HEK293 (cell line): ENCODE data around the gene TMEM208.

Source experiments
- CTCF ChIA-PET: fragments of 350-600 bp; formaldehyde crosslinking; extraction: SDS; loops from one replicate; lab custom pipeline; 2021; ENCODE audit warnings: antibody characterized with exemption; lab: Yijun Ruan, JAX
- POLR2A ChIA-PET: fragments of 300-600 bp; formaldehyde crosslinking; extraction: SDS; loops from one replicate; lab custom pipeline; 2020; ENCODE audit warnings: antibody characterized with exemption, inconsistent platforms; lab: Yijun Ruan, JAX
- H3K27ac ChIP-seq: fragments of 200-500 bp; sonication (Bioruptor generic); 2 replicates; pipeline ENCODE4 v1.5.1; 2014; ENCODE audit warnings: low read depth, low read length, control low read depth, inconsistent platforms; ENCODE audit errors: extremely low read depth
- H3K36me3 ChIP-seq, 2 experiments: fragments of 200-500 bp in 1 of 2; sonication (Bioruptor generic) in 1 of 2; 1 replicate in 1 of 2; 2 replicates in 1 of 2; pipeline ENCODE4 v1.5.1; 2014 to 2017; ENCODE audit warnings: inconsistent platforms in 2 of 2, low read length in 2 of 2; ENCODE audit not compliant: control insufficient read depth in 2 of 2, insufficient read depth in 1 of 2
- H3K4me1 ChIP-seq: fragments of 200-500 bp; sonication (Bioruptor generic); 2 replicates; pipeline ENCODE4 v1.5.1; 2014; ENCODE audit warnings: mild to moderate bottlenecking, low read length, inconsistent platforms; ENCODE audit not compliant: control insufficient read depth, insufficient read depth
- H3K4me3 ChIP-seq: 2 replicates; pipeline ENCODE4 v1.5.1; 2011; ENCODE audit warnings: low read depth, mild to moderate bottlenecking, control low read depth, low read length, moderate library complexity
- H3K9me3 ChIP-seq: fragments of 200-500 bp; sonication (Bioruptor generic); 2 replicates; pipeline ENCODE4 v1.5.1; 2014; ENCODE audit warnings: low read depth, low read length, inconsistent platforms; ENCODE audit not compliant: control insufficient read depth, insufficient read depth
- CTCF ChIP-seq: fragments of 450-650 bp; formaldehyde crosslinking; IDR thresholded peaks from 2 replicates; pipeline ENCODE4 v1.5.1; 2016; ENCODE audit warnings: missing biosample characterization, missing genetic modification characterization
- HOXC10 ChIP-seq: sonication (generic); formaldehyde crosslinking; IDR thresholded peaks from 2 replicates; pipeline ENCODE4 v1.8.1; 2023; ENCODE audit warnings: mild to moderate bottlenecking, missing genetic modification reagents
- OSR2 ChIP-seq: fragments of 450-650 bp; formaldehyde crosslinking; IDR thresholded peaks from 2 replicates; pipeline ENCODE4 v1.5.1; 2016; ENCODE audit warnings: missing biosample characterization, missing genetic modification characterization
- PRDM10 ChIP-seq: fragments of 450-650 bp; formaldehyde crosslinking; IDR thresholded peaks from 2 replicates; pipeline ENCODE4 v1.5.1; 2016; ENCODE audit warnings: missing biosample characterization, missing genetic modification characterization
- PRDM4 ChIP-seq: fragments of 450-650 bp; formaldehyde crosslinking; IDR thresholded peaks from 2 replicates; pipeline ENCODE4 v1.5.1; 2017; ENCODE audit warnings: missing biosample characterization, missing genetic modification characterization
- SCRT1 ChIP-seq: fragments of 450-650 bp; formaldehyde crosslinking; IDR thresholded peaks from 2 replicates; pipeline ENCODE4 v1.5.1; 2016; ENCODE audit warnings: missing biosample characterization, missing genetic modification characterization, borderline replicate concordance
- ZBTB48 ChIP-seq: fragments of 450-650 bp; formaldehyde crosslinking; IDR thresholded peaks from 2 replicates; pipeline ENCODE4 v1.5.1; 2016; ENCODE audit warnings: missing biosample characterization, missing genetic modification characterization
- ZNF114 ChIP-seq: fragments of 450-650 bp; formaldehyde crosslinking; IDR thresholded peaks from 2 replicates; pipeline ENCODE4 v1.5.0; 2017; ENCODE audit warnings: missing biosample characterization, missing genetic modification characterization
- ZNF132 ChIP-seq: fragments of 450-650 bp; formaldehyde crosslinking; IDR thresholded peaks from 2 replicates; pipeline ENCODE4 v1.5.1; 2017; ENCODE audit warnings: missing biosample characterization, missing genetic modification characterization, borderline replicate concordance
- ZNF600 ChIP-seq: fragments of 450-650 bp; formaldehyde crosslinking; IDR thresholded peaks from 2 replicates; pipeline ENCODE4 v1.5.1; 2016; ENCODE audit warnings: missing biosample characterization, missing genetic modification characterization
- ZNF639 ChIP-seq: fragments of 450-650 bp; formaldehyde crosslinking; IDR thresholded peaks from 2 replicates; pipeline ENCODE4 v1.5.1; 2016; ENCODE audit warnings: missing biosample characterization, missing genetic modification characterization
- ZNF664 ChIP-seq: fragments of 450-650 bp; formaldehyde crosslinking; IDR thresholded peaks from 2 replicates; pipeline ENCODE4 v1.5.1; 2016; ENCODE audit warnings: missing biosample characterization, missing genetic modification characterization
- ZNF677 ChIP-seq: fragments of 450-650 bp; IDR thresholded peaks from 2 replicates; pipeline ENCODE4 v1.5.0; 2018; ENCODE audit warnings: missing biosample characterization, mild to moderate bottlenecking, missing genetic modification characterization, moderate library complexity
- ZNF76 ChIP-seq: fragments of 450-650 bp; formaldehyde crosslinking; IDR thresholded peaks from 2 replicates; pipeline ENCODE4; 2016; ENCODE audit warnings: low read depth, missing biosample characterization, missing genetic modification characterization, borderline replicate concordance

TMEM208 gene

GRCh38 chr16:67209565-67209964, 17.4 kb upstream of the TMEM208 start:
- Histone ChIP-seq H3K4me1 (no peaks in the 10 kb centered on the region), H3K9me3 (no peaks in the 10 kb centered on the region), H3K36me3 (peaks cover 0 to 15% of the 10 kb centered on the region in 2 experiments; a peak in 2 of 3 replicates), H3K27ac (no peak overlapping the region), H3K4me3 (no peak overlapping the region)
- POLR2A ChIA-PET, result interaction anchor here (1.4 to 2.4 kb wide), 3 partner anchors 11 to 17 kb away, joined by 4 to 8 read pairs (median 5); partner anchors contain the start of gene TMEM208
- TF ChIP-seq PRDM10 (tag by site-specific recombination), result peak; percentile 38
- TF ChIP-seq ZNF76, result no peak
- TF ChIP-seq OSR2 (tag by site-specific recombination), result no peak
- TF ChIP-seq, all 188 proteins: peak for 1
- CTCF ChIA-PET, result no interaction called here

GRCh38 chr16:67210069-67210937, 16.6 kb upstream of the TMEM208 start:
- Histone ChIP-seq H3K4me1 (no peaks in the 10 kb centered on the region), H3K27ac (no peak overlapping the region), H3K36me3 (peaks cover 0 to 15% of the 10 kb centered on the region in 2 experiments; a peak in 2 of 3 replicates), H3K4me3 (no peak overlapping the region), H3K9me3 (no peaks in the 10 kb centered on the region)
- ChIA-PET POLR2A (interaction anchor here (0.9 to 1.4 kb wide), 2 partner anchors 12 to 16 kb away, joined by 3 to 5 read pairs; partner anchors contain the start of gene TMEM208), CTCF (no interaction called here)
- TF ChIP-seq SCRT1 (tag by site-specific recombination), result no peak
- no peak for TF ChIP-seq ZNF639 (tag by site-specific recombination)
- no peak for TF ChIP-seq ZNF677 (tag by site-specific recombination)
- TF ChIP-seq HOXC10, result no peak
- TF ChIP-seq ZNF664 (tag by site-specific recombination), result no peak
- no peak for TF ChIP-seq ZNF114 (tag by site-specific recombination)
- TF ChIP-seq ZNF600 (tag by site-specific recombination), result no peak
- no peak for TF ChIP-seq ZNF132 (tag by site-specific recombination)
- TF ChIP-seq ZBTB48, result no peak
- TF ChIP-seq CTCF (tag by site-specific recombination), result no peak
- no peak for TF ChIP-seq PRDM4 (tag by site-specific recombination)
